NCI-H1048 (cell line): ENCODE data around the gene NTRK3.

Experiments
- DNase-seq: peaks from one replicate; lab custom pipeline; 2025; lab: John Stamatoyannopoulos, UW

Gene NTRK3

DNA sequence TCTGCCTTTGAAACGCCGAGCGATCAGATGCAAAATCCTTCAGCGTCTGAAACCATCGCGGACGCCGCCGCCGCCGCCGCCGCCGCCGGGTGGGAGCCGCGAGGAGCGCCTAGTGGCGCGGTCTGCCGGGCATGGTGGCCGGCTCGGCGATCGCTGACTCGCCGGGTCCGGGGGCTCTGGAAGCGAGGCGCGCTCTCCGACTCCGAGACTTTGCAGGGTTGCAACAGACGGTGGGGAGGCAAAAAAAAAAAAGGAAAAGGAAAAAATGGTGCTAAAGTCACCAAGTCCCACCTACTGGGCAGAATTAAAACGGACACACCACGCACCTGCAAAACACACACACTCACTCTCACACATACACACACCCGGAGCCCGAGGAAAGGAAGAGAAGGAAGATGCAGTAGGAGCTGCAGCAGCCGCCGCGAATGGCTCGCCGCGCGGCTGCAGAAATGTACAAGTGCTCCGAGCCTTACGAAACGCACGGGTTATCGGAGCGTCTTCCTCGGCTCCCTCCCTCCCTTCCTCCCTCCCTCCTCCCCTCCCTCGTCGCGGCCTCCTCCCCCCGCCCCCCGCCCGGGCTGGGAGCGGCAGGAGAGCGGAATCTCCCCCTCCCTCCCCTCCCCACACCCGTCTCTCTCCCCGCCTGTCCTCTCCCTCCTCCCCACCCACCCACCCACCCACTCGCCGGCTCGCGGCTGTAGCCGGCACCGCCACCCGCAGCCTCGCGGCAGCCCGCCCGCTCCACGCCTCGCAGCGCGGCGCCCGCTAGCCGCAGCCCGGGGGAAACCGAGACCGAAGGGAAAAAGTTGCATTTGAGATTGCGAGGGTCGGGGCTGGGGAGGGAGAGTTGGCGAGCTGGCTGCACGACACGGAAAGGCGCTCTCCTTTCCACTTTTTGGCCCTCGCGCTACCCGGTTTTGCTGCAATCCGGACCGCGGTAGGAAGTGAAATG, at the start of gene NTRK3:
TSS of gene NTRK3 (minus strand) at position 461 of the 952 bp plus-strand sequence. CDS start 586 bp downstream, outside the sequence.
- peak; percentile 32 for DNase-seq

DNA sequence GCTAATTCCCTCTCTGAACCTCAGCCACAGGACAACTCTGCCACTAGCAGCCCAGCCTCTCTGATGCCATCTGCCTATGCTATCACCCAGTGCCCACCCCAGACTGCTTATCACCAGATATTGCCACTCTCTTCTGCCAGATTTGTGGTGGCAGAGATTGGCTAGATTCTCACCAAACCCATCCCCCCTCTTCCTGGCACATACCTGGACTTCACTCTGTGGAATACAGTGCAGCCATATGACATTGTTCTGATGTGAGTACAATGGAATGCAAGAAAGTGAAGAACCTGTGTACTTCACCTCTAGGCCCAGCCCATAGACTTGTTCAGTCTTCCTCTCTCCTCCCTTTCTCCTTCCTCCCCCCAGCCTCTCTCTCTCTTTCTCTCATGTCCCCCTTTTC, 46.9 kb upstream of the NTRK3 start:
- no peak for DNase-seq

DNA sequence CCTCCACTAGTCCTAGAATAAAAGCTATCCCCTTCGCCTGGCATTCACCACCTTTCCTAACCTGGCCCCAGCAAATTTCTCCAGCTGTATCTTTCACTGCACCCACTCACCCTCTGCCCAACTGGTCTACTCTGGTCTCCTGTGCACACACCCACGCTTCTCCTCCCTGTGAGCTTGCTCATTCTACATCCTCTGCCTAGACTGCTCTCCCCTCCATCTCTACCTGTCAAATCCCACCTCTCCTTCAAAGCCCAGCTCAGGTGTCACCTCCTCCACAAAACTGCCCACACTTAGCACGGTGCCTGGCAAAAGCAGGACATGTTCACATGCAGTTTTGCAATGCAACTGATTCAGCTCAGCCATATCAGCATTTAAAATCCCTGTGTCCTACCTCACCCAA, 45.8 kb upstream of the NTRK3 start:
- no peak for DNase-seq

DNA sequence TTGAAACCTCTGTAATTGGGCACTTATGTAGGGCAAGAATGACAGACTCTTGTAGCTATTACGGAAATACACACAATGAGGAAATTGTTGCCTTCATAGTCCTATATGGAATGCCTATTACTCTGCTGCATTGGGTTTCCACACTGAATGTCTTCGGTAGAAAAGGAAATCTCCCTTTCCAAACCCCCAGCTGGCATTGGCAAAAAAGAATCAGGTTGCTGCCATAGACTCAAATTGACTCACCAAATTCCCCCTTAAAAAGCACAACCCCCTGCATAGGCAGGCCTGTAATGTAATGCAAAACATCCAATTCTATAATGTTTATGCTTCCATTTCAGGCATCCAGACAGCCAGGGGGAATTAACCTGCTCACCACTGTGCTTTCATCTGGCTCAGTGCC, 44.8 kb upstream of the NTRK3 start:
- DNase-seq: no peak

DNA sequence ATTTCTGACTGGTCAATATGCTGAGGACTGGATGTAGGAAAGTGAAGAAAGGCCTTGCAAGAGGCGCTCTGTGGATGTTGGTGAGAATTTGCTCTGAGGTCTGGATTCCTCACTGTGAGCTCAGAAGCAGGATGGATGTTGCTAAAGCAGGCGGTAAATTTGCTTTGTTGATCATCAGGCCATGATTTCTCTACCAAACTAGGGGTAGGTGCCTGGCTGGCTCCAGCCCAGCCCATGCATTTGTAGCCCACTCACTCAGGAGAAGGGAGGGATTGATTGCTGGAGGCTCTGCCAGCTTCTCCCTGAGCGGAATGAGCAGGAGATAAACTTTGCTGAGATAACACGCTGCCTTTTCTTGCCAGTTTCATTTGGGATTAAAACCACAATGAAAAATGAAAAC, 44.3 kb upstream of the NTRK3 start:
- no peak for DNase-seq

DNA sequence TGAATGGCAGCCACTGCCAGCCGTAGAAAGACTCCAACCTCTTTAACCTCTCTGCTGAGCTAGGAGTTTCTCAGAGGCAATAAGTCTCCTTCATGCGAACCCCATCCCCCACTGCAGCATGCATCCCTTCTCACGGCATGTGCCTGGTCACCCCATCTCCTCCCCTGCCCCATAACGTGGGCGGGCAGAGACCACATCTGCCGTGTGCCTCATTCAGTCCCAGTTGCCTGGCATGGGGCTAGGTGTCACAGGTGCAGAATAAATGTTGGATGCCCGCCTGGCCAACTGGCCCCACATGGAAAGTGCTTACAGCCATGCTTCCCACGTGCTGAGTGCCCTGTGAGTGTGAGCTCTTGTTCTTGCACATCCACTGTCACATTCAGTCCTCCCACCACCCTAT, 43.5 kb upstream of the NTRK3 start:
- DNase-seq: no peak

DNA sequence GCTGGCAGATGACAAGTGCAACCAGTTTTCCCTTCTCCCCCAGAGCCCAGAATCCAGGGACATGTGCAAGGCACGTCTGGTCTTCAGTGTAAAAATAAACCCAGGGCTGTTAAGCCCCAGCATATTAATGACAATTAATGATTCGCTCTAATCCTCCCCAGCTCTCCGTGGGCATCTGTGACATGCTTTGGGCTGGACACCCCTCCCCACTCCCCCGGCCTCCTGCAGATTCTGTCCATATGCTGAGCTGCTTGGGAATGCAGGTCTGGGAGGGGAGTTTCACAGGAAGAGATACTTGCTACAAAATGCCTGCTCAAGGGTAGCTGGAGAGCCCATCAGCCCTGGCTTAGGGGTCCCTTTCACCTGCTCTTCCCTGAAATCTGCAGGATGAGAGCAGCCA, 43.0 kb upstream of the NTRK3 start:
- DNase-seq: no peak

DNA sequence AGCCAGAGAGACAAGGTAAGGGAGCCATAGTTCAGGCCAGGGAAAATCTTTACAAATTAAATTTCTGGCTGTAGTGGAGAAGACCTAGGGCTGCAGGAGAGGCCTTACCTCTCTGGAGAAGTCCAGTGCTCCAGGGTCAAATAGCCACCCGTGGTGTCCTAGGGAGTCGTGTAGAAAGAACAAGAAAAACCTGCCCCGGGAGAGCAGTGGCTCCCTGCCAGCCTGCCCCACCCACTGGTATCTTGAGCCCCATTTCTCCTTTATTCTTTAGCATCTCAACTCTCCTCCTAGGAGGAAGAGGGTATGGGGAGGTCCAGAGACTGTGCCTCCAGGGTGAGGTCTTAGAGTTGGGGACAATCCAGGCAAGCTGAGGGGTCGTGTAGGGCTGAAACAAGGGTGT, 32.1 kb upstream of the NTRK3 start:
- no peak for DNase-seq

DNA sequence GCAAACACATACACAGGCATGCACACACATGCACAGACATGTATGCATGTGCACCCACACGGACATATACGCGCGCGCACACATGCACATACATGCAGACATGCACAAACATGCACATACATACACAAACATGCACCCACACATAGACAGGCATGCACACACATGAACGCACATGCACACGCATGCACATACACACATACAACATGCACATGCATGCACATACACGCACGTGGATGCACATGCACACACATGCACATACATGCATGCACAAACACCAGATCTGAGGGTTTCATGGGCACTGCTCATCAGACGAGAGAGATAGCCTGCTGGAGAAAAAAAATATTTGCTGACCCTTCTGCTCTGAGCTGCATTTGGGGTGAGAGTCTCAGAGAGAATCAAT, 31.7 kb upstream of the NTRK3 start:
- DNase-seq: no peak

DNA sequence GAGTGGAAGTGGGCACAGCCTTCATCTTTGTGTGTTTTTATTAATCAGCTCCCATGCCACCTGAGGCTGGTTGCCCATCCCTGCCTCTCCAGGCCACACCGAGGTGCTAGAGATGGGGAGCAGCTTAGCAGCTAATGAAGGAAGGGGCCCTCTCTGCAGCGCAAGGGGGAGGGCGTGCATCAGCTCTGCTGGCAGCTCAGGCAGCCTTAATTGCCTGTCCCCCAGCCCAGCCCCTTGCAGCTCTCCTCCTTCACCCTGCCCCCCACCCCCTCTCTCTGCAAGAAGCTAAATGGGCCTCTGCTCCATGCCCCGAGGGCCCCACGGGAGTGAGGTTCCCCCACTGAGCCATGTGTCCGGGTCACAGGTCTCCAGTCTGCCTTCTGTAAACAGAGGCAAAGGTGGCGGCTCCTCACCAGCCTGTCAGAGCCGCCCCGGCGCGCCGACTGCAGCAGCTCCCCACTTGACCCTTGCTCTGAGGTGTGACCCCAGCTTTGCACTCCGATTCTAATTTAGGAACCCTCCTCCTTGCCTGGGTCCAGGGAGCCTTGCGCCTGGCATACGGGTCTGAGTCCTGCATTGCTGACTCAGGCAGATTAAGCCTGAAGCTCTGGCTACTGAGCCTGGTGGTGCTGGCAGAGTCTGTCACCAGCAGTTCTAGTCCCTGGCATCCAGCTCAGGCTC, 27.9 kb upstream of the NTRK3 start:
- DNase-seq: no peak

DNA sequence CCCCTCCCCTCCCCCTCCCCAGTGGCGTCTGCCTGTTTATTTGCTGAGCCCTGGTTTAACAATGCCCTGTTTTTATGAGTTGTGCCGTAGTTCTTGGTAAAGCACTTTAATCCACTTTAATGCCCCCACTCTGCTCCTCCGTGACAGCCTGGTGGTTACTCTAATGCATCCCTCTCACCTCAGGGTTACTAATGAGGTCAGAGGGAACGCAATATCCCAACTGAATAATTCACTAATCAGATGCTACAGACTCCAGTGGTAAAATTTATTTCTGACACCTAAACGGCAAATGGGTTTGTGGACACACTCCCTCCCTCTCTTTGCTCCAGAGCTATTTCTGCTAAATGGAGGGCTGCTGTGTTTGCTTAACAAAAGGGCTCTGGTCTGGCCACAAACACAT, 26.1 kb upstream of the NTRK3 start:
- DNase-seq: no peak

DNA sequence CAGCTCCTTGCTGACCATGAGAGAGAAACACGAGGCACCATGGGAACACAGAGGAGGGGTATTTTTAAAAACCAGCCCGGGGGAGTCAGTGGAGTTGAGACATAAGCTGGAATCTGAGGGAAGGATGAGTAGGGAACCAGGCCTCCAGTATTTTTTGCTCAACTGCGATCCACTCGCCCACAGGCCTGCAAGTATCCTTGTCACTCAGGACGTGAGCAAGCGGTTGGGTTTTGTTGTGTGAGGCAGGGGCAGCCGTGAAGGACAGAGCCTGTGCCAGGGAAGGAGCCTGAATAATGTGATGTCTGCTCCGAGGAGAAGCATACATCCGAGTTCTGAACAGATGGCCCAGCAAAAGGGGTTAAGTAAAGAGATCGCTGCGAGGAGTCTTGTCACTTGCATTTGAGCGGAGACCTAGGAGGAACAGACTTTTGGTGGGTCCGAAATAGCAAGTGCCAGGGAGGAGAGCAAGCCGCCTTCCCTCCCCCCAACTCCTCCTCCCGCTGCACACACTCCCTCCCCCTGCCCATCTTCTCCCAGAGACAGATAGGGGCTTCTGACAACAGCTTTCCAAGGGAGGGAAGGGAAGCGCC, 20.4 kb upstream of the NTRK3 start:
- DNase-seq: no peak

DNA sequence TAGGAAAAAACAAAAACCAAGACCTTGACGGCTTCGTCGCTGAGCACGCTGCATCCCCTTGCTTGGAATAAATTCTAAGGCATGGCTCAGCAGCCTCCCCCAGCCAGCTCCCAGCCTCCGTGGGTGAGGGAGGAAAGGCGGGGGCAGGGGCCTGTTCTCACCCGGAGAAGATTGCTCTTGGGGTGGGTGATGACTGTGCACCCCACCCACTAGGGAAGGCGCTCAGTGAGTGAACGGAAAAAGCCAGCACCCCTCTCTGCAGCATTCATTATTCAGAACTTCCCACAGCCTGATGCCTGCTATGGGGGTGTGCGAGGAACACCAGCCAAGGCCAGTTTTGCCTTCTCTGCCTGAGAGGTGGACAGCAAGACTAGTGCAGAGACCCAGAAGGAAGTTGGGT, 19.3 kb upstream of the NTRK3 start:
- no peak for DNase-seq

DNA sequence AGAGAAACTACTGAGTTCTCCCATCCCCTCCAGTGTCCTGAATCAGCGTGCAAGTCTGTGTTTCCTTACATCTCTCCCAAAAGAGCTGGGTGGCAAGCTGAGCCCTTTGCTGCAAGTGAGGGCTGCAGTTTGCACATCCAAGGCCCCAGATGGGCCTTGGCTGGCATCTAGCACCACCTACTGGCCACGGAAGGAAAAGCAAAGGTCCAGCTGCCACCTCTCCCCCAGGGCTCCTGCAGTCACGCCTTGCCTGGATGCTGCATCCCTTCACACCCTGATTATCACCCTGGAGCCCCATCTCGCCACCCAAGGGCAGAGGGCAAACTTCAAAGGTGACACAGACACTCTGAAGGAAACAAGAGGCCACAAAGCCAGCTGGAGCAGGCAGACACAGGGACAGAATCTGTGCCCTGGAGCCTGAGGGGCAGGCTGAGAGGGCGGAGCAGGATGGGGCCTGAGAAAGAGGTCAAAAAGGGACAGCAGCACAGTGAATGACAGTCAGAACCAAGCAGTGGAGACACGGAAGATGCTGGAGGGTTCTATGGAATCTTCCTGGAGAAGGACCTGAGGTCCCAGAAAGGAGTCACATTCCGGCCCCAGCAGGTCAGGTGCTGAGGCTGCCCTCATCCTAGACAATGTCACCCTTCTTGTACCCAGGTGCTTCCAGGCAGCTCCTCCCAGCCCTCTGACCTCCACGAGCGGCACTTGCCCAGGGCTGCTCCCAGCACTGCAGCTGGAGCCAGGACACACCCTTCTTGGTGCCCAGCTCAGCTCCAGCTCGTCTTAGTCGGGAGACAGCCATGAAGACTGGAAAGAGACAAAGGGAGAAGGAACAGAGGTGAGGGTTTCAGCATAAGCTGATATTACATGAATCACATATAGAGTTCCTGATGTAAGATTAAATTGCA, 18.3 kb upstream of the NTRK3 start:
- peak; percentile 7 for DNase-seq

DNA sequence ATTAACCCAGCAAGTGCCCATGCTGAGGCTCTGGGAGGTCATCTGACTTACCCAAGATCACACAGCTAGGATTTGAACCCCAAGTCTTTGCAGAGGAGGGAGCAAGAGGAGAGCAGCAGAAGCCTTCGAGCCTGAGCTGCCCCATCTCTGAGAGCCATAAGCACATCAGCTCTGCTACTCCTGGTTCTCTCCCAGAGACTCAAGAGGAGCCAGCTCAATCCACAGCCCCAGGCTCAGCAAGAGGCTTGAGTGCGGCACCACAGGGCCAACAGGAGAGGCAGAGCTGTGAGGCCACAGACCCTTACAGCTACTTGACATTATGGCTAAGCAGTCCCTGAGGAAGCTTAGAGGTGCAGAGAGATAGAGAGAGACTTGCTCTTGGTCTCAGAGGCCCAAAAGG, 15.9 kb upstream of the NTRK3 start:
- no peak for DNase-seq

DNA sequence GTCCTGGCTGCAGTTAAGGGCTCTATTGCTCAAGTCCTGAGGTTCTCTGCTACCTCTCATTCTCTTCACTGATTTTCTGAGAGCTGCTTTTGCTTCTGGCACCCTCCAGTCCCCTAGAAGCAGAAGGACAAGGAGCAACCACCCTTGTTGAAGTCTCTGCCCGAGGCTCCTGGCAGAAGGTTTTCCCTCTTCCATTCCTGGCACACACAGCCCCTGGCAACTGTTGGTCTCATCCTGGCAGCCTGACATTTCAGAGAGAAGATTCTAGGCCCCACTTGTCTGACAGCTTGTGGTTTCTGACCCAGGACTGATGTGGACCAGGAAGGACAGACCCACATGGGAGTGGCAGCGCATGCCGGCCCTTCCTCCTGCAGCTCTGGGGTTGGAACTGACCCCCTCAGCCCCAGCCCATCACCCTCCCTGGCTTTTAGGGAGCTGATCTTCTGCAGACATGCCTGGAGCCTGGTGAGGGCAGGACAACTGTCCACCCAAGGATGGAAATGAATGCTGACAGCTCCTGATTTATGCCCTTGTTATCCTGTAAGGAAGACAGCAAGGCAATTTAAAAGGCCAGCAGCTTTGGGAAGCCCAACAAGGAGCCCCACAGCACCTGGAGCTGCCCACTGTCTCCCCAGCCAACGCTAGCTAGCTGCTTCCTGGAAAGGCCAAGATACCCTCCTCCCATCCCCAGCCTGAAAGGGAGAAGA, 13.0 kb upstream of the NTRK3 start:
- no peak for DNase-seq

DNA sequence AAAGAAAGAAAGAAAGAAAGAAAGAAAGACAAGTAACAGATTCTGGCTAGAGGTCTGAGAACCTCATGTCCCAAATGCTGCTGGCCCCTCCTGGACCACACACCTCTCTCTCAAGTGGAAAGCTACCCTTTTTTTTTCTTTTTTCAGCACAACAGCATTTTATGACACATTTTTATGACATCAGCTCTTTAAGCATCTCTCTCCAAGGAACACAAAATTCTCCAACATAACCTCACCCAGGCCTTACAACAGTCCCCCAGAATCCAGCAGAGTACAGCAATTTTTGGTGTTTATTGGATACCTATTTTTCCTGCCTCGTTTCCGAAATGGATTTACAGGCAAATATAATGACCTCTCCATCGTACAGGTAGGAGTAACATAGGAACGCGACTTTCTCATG, 11.2 kb upstream of the NTRK3 start:
- DNase-seq: no peak

DNA sequence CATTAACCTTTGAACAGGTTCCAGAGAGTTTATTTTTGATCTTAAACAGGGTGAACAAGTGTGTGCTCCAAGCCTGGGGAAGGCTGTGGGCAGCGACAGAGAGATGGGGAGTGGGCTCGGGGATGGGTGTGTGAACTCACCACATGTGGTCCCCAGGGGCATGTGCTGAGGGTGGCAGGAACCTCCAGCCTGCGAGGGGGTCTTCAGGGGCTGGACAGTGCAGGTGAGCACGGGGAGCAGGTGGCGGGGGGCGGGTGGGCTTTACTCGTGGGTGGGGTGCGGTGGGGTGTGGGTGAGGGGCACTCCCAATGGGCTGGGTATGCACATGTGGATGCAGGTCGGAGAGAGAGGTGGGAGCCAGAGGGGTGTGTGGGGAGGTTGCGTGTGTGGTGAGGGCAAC, 9.6 kb upstream of the NTRK3 start:
- DNase-seq: no peak

DNA sequence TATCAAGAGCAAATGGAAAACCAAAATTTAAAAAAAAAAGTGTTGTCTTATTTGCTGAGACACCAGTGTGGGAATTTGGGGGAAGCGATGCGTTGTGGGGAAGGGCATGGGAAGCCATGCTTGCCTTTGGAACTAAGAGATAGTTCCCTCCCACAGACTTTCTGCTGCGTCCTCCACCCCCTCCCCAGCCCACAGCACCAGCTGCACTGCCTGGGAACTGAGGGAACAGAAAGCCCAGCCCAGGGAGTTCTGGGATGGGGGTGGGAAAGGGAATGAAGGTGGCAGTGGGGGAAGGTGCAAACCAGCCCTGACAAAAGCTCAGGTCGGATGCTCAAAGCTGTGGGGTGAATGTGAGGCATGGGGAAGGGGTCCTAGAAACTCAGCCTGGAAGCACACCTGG, 8.1 kb upstream of the NTRK3 start:
- DNase-seq: no peak

DNA sequence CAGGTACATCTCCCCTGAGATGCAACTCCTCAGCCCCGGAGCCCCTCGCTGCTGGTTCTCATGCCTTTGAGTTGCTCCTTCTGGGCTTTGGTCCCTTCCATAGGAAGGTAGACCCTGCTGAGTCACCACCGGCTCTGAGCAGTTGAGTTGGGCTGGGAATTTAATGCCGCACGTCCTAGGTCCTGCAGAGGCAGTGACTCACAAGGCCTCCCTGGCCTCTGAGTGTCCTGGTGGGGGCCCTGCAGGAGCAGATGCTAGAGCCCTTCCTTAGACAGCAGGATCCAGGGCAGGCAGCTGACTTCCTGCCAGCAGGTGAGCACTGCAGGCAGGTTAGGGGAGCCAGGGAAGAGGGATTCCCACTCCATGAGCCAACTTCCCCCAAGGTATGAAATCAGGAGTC, 5.5 kb upstream of the NTRK3 start:
- no peak for DNase-seq

DNA sequence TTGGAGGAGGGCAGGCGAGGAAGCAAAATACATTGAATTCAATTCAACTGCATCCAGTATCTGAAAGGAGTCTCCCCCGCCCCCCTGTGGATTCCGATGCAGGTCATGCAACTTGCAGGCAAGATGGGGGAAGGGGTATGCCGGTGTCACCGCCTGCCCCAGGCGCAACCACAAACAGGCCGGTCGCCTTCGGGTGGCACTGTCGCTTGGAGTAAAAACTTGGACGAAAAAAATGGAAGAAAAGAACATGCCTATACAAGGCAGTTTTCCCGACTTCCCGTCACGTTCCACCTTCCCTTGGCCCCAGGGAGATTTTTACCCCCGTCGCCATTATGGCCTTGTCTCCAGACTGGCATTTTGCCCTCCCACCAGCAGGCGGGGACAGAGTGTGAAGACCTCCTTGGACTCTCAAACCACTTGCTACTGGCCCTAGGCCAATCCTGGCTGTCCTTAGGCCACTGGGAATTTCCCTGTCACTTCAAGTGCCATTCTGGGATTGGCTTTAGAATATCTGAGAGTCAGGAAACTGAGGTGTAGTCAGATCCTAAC, 1.6 kb upstream of the NTRK3 start:
- DNase-seq: peak; percentile 56
